NCI-H2029 treated with DMSO at 0.1 percent for 48 hours (cell line): Measurements from ENCODE around the gene GBX1.

Experiments used
- DNase-seq: peaks from one replicate; lab custom pipeline; 2025; lab: John Stamatoyannopoulos, UW

The GBX1 gene

GRCh38 chr7:151167197-151167961 is at the start of gene GBX1:
GBX1 (minus strand) TSS chr7:151167694; CDS start chr7:151167548, 146 bp downstream.
- no peak for DNase-seq

DNA sequence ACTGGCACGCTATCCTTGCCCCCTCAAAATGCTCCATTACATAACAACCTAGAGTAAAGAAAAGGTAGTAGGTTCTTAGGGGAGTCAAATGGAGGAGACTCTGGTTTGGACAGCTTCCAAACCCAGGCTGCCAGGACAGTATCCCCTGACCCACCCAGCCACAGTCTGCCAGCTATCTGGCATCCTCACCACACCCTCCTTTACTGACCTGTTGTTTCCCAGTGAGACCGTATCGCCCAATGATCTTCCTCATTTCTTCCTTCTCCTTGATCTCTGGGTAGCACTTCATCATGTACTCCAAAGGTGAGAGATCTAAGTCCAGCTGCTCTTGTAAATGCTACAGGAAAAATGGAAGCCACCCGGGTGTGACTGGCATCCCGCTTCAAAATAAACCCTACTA is 47.9 kb upstream of the GBX1 start:
- no peak for DNase-seq

DNA sequence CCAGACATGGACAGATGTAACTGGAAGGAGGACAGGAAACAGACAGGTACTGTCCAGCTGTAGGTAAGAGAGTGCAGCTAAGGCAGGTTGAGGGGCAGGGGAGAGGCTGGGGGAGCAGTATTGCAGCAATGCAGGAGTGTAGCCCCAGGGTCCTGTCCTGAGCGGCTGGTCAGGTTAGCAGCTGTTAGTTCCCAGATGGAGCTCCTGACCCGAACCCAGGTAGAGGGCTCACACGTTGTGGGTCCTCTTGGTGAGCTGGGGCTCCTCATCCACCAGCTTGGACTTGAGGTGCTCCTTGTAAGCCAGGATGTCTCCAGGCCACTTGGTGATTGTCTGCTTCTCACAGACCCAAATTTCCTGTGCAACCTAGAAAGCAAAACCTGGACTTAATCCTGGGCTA is 46.3 kb upstream of the GBX1 start:
- no peak for DNase-seq

- DNase-seq = no peak
Observed at GRCh38 chr7:151212626-151213025, 45.1 kb upstream of the GBX1 start.

- DNase-seq = no peak
Observed at GRCh38 chr7:151211155-151211772, 43.8 kb upstream of the GBX1 start.

DNA sequence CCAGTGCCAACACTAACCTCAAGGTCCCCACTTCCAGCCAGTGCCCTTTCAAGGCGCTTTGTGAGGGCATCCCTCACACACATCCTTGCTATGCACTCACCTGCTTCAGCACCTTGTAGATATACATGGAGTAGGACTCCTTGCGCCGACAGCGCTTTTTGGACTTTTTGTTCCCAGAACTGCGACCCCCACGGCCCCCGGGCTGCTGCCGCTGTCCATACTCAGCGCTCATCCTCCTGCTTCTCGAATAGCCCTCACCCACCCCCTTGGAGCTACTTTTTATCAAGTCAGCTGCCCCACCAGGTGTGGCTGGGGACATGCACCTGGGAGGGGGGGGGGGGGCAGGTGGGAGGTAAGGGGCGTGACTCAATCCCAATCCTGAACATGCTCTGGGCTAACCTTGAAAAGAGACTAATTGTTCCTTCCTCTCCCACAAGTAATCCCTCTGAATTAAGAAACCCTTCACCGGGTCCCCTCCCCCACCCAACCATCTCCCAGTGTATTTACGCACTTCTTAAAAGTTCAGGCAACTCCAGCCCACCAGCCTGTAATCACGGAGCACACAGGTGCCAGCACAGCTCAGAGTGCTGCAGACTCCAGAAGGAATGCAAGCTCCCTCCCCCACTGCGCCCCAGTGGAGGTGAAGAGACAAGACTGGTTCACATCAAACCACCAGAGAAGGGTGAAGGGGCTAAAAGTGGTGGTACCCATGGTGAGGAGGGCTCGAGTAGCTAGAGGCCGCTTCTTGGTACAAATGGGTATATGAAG is 42.8 kb upstream of the GBX1 start, which contains the start of gene H2BK1:
Gene H2BK1, minus strand, starts transcription at position 402 of the 768 bp plus-strand sequence. Its CDS starts 170 bp downstream, at position 232.
- no peak for DNase-seq

DNA sequence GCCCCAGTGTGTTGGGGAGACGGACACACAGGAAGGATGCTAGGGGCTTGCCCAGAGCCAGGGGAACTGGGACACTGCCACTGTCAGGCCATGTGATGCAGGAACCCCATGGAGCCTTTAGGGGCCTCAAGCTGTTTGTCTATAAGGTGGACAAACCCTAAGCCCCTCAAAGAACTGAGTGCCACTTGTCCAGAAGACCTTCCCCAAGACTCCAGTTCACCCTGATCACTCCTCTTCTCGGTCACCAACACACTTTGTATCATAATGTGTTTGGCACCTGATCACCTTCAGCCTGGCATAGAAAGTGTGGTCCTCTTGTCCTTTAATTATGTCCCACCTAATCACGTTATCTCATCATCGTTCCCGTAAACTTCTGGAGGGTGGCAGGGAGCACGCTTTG is 42.1 kb upstream of the GBX1 start:
- no peak for DNase-seq

DNA sequence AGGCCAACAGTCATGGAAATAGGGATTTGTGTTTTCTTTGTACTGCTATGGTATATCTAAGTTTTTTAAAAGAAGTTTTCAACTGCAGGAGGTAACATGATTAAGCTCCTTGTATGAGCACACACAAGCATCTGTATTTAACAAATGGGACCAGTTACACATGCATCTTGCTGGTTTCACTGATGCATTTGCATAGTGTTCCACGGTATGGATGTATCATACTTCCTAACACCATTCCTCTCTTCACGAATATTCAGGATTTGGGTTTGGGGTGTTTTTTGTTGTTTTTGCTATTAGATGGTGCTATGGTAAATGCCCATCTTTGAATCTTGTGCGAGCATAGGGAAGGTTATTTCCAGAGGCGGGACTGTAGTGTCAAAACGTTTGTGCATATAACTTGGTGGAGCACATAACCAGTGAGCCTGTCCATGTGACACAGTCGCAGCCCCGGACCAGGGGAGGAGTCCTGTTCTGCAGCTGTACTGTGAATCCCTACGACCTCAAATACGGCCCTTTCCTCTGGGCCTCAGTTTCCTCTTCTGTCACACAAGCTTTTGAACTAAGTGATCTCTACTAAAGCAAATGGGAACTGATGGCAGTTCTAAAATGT is 40.9 kb upstream of the GBX1 start:
- no peak for DNase-seq

GRCh38 chr7:151207804-151208203 is 40.3 kb upstream of the GBX1 start:
- no peak for DNase-seq

DNA sequence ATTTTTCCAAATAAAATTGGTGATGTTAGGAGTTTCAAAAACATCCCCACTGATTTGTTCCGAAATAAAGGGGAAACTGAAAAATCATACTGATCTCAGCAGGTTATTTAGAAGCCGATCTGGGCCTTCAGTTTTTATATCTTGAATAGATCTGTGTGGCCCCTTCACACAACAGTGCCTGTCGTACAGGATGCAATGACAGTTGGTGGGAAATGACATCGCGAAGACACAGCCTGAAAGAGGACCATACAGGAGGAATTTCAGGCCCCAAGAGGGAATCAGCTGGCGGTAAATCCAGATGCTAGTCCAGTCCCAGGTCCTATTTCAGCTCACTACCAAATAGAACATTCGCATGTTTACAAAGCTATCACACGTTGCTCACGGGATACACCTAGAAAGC is 39.8 kb upstream of the GBX1 start:
- DNase-seq = no peak

- no peak for DNase-seq
Observed at GRCh38 chr7:151206914-151207313, 39.4 kb upstream of the GBX1 start.

DNA sequence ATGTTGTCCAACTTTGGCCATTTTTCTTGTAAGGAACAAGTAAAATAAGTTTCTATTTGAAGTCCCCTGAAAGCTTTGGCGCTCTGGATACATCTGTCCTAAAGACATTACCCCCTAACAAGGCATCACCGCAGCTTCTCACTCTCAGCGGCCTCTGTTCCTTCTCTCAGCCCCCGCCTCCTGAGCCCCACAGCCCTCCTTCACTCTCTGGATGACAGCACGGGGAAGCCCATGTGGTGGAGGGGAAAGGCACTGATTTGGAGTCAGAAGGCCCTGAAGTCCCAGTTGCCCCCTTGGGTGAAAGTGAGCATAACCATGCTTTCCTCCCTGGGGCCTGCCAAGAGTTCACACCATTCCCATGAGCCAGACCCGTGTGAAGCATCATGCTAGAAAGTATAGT is 38.2 kb upstream of the GBX1 start:
- DNase-seq = no peak

DNA sequence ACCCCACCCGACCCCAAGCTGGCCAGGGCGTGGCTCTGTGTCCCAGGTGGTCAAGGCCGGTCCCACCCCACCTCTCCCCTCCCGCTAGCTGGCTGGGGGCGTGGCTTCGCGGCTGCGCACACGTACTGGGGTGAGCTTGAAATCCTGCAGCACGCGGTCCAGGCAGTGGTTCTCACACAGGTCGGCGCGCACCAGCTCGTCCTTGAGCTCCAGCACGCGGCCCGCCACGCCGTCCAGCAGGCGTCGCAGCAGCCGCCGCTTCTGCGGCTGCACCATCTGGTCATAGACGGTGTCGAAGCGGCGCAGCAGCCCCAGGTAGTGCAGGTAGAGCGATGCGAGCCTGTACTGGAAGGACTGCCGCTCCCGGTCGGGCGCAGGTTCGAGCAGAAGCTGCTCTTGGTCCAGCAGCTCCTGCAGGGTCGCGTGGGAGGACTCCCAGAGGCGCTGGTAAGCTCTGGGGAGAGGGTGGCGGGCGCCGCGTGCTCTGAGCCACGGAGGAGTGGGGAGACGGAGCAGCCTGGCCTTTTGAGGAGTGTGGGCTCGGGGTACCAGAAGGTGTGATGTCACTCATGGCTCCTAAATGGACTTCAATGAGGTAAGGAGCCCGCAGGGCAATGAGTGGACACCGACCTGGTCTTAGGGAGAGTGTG is 37.0 kb upstream of the GBX1 start:
- DNase-seq = no peak

GRCh38 chr7:151202836-151203235 is 35.3 kb upstream of the GBX1 start:
- DNase-seq = no peak

DNA sequence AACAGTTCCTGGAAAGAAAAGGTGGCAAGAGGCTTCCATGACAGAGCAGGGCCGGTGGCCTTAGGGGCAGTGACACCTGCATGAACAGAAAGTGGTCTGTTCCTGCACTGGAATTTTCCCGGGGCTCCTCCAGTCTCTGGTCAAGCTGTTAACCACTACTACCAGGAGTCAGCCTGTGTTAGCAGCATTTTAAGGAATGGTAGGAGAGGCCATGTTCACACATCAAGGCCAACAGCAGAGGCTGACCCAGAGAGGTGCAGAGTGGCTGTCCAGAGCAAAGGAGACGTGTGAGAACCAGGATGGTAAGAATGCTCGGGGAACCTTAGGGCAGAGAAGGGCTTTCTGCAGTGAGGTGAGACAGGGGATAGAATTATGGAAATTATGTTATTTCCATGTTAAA is 34.3 kb upstream of the GBX1 start:
- no peak for DNase-seq

DNA sequence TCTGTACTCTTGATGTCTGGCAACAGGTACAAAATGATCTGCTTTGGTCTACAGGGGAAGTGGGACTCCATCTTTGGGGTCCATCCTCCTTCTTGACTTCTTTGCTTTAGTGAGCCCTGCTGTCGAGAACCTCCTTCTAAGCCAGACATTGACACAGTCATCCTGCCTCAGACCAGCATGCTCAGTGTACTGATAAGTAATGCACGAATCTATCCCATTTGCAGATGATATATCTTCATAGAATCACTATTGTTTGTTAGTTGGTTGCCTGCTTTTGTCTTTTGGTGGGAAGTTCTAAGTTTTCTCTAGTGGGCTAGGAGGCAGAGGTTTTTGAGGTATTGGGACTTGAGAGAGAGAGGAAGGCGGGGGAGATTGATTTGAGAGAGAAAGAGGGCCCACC is 33.9 kb upstream of the GBX1 start:
- DNase-seq = no peak

- no peak for DNase-seq
Observed at GRCh38 chr7:151198945-151199848, 31.7 kb upstream of the GBX1 start.

DNA sequence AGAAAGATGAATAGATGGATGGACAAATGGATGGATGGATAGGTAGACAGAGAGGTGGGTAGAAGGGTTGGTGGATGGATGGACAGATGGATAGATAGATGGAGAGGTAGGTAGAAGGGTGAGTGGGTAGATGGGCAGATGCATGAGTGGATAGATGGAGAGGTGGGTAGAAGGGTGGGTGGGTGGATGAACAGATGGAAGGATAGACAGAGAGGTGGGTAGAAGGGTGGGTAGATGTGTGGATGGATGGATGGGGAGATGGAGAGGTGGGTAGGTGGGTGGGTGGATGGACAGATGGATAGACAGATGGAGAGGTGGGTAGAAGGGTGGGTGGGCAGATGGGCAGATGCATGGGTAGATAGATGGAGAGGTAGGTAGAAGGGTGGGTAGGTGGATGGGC is 30.4 kb upstream of the GBX1 start:
- no peak for DNase-seq

DNA sequence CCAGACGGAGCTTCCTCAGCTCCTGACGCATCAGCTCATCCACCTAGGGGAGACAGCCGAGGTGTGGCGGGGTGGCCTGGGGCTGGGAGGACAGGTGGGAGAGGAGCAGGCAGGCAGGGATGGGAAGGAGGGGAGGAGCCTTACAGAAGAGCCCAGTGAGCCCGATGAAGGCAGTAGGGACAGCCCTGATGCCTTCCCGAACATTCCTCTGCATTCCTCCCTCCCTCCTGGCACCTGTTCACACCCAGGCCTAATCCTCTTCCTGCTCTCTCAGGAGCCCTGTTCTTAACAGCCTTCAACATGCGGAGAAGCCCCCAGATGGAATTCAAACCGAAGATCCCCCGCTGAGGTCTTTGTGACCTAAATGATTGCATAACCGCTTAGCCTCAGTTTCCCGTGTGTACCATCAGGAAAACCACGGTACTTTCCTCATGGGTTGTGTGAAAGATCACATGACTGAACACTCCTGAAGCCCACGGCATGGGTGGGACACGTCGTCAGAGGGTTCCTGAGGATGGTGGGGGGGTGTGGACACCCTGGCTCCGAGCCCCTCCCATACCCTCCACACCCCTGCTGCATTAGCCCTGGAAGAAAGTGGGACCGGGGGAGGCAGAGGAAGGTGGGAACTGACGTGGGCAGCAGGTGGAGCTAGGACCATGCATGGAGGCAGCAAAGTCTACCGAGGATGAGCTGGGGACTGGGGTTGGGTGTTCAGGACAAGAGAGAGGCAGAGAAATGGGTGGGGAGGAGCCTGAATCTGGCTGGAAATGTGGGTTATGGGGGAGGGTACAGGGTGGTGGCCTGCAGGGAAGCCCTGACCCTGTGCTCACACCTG is 28.3 kb upstream of the GBX1 start:
- no peak for DNase-seq

DNA sequence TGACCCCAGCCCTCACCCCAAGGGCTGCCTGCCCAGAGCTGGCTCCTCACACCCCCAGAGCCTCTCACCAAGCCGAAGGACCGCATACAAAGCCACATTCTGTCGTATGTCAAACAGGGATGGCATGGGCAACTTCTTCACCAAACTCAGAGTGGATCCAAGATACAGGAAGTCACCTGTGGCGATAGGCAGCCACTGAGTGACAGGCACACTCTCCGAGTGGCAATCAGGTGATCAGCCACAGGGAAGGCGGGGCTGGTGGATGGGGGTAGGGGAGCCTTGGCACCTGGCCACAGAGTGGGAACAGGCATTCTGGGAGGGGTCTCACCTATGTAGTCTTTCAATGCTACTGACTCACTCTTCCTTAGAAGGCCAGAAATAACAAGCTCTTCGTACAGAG is 26.7 kb upstream of the GBX1 start:
- DNase-seq = no peak
